GM12878 (cell line): Measurements from ENCODE around the gene GPC3. TPM values are rescaled to one million over a fixed set of nuclear protein-coding genes. Genes with fewer than 3 reads are reported as not detected.

Experiments
- ATAC-seq: fragments of 200-7000 bp; cut with Tn5 transposase; 3 replicates; pipeline ENCODE4 v1.9.1; 2020; ENCODE audit warnings: mild to moderate bottlenecking, moderate library complexity
- BruUV-seq: library from RNA; stranded (reverse); fragments of 400-500 nt; replicated peaks from 2 replicates; lab custom pipeline; 2021; lab: Mats Ljungman, UMichigan
- CTCF ChIA-PET: fragments of 300-600 bp; sonication (Branson Sonifier 250); formaldehyde crosslinking; extraction: SDS; loops from one replicate; lab custom pipeline; 2021; ENCODE audit warnings: inconsistent platforms; lab: Yijun Ruan, JAX
- POLR2A ChIA-PET: fragments of 350-600 bp; formaldehyde crosslinking; extraction: SDS; loops from one replicate; lab custom pipeline; 2021; ENCODE audit warnings: inconsistent platforms; lab: Charles Lee
- RAD21 ChIA-PET: fragments of 300-600 bp; sonication (Branson Sonifier 250); formaldehyde crosslinking; loops from one replicate; lab custom pipeline; 2023; ENCODE audit warnings: antibody characterized with exemption; ENCODE audit not compliant: unreplicated experiment; lab: Charles Lee
- SMC1A ChIA-PET: fragments of 300-600 bp; sonication (Branson Sonifier 250); formaldehyde crosslinking; loops from one replicate; lab custom pipeline; 2023; ENCODE audit not compliant: unreplicated experiment, uncharacterized antibody; lab: Charles Lee
- DNase-seq: peaks from one replicate; pipeline ENCODE4 v3.0.0-alpha.2; 2011; ENCODE audit warnings: low read depth, low spot score
- FAIRE-seq: peaks from 3 replicates; lab custom pipeline; 2011; peaks lifted over from hg19 to GRCh38; lab: Jason Lieb, UNC
- H2AFZ ChIP-seq: 2 replicates; pipeline ENCODE4 v1.6.0; 2011; ENCODE audit warnings: low read depth, low read length, control low read depth; ENCODE audit not compliant: control insufficient read depth
- H3K27ac ChIP-seq: 2 replicates; pipeline ENCODE4 v1.5.1; 2011; ENCODE audit warnings: control low read depth; ENCODE audit not compliant: control insufficient read depth, insufficient read depth
- H3K27me3 ChIP-seq, 2 experiments: replicated peaks in 1 of 2; 2 replicates each; pipeline versions ENCODE4 v1.6.0 to v1.6.1; 2011; ENCODE audit warnings: low read length in 1 of 2; ENCODE audit not compliant: control insufficient read depth in 2 of 2, insufficient read depth in 2 of 2
- H3K36me3 ChIP-seq, 2 experiments: 2 replicates each; pipeline ENCODE4 v1.5.1; 2011; ENCODE audit warnings: low read length in 1 of 2; ENCODE audit not compliant: control insufficient read depth in 2 of 2, insufficient read depth in 2 of 2
- H3K4me1 ChIP-seq: 2 replicates; pipeline ENCODE4 v1.6.1; 2011; ENCODE audit warnings: mild to moderate bottlenecking, low read length, moderate library complexity, mixed read lengths; ENCODE audit not compliant: control insufficient read depth, insufficient read depth
- H3K4me2 ChIP-seq: 2 replicates; pipeline ENCODE4 v1.6.0; 2011; ENCODE audit warnings: control low read depth; ENCODE audit not compliant: control insufficient read depth, insufficient read depth
- H3K4me3 ChIP-seq: fragments of 200-600 bp; sonication (generic); 2 replicates; pipeline ENCODE4 v1.5.1; 2016
- H3K79me2 ChIP-seq: 2 replicates; pipeline ENCODE4 v1.6.0; 2011; ENCODE audit warnings: low read length; ENCODE audit not compliant: control insufficient read depth, insufficient read depth
- H3K9ac ChIP-seq: 2 replicates; pipeline ENCODE4 v1.8.0; 2011; ENCODE audit warnings: low read length, control low read depth, mixed read lengths; ENCODE audit not compliant: control insufficient read depth, insufficient read depth
- H3K9me3 ChIP-seq: replicated peaks from 3 replicates; pipeline ENCODE4 v1.5.1; 2011; ENCODE audit warnings: mild to moderate bottlenecking, low read length; ENCODE audit not compliant: control insufficient read depth, insufficient read depth
- H4K20me1 ChIP-seq: 2 replicates; pipeline ENCODE4 v1.6.0; 2011; ENCODE audit not compliant: control insufficient read depth, insufficient read depth
- CHD4 ChIP-seq: fragments of 200-600 bp; sonication (generic); IDR thresholded peaks from 2 replicates; pipeline ENCODE4 v1.6.1; 2016; ENCODE audit warnings: mild to moderate bottlenecking
- CREM ChIP-seq: IDR thresholded peaks from 2 replicates; pipeline ENCODE4 v1.6.1; 2014; ENCODE audit warnings: antibody characterized with exemption, low read depth
- E4F1 ChIP-seq: fragments of 450-650 bp; IDR thresholded peaks from 2 replicates; pipeline ENCODE4 v1.6.1; 2018; ENCODE audit warnings: borderline replicate concordance, mild to moderate bottlenecking; ENCODE audit not compliant: partially characterized antibody
- FOXK2 ChIP-seq: fragments of 450-650 bp; IDR thresholded peaks from 2 replicates; pipeline ENCODE4 v1.6.1; 2017; ENCODE audit warnings: mild to moderate bottlenecking, moderate library complexity
- GABPA ChIP-seq: IDR thresholded peaks from 2 replicates; pipeline ENCODE4 v1.6.1; 2014; ENCODE audit warnings: antibody characterized with exemption, low read depth, mild to moderate bottlenecking, inconsistent platforms
- GATAD2B ChIP-seq: fragments of 450-650 bp; conservative IDR thresholded peaks from 2 replicates; pipeline ENCODE4 v1.6.1; 2017; ENCODE audit warnings: low read depth, mild to moderate bottlenecking, moderate library complexity
- HCFC1 ChIP-seq: fragments of 150-350 bp; IDR thresholded peaks from 2 replicates; pipeline ENCODE4 v1.6.1; 2014; ENCODE audit warnings: low read length
- IKZF1 ChIP-seq: fragments of 450-650 bp; conservative IDR thresholded peaks from 2 replicates; pipeline ENCODE4 v1.6.1; 2017; ENCODE audit warnings: antibody characterized with exemption, mild to moderate bottlenecking
- MTA2 ChIP-seq: fragments of 450-650 bp; IDR thresholded peaks from 2 replicates; pipeline ENCODE4 v1.6.1; 2016; ENCODE audit warnings: low read depth, mild to moderate bottlenecking, moderate library complexity
- PKNOX1 ChIP-seq: fragments of 450-650 bp; IDR thresholded peaks from 2 replicates; pipeline ENCODE4 v1.6.1; 2016; ENCODE audit warnings: mild to moderate bottlenecking
- RAD21 ChIP-seq: IDR thresholded peaks from 2 replicates; pipeline ENCODE4 v1.6.1; 2011; ENCODE audit warnings: mild to moderate bottlenecking, low read depth, low read length, moderate library complexity; ENCODE audit not compliant: insufficient read depth
- RBBP5 ChIP-seq: fragments of 200-600 bp; sonication (generic); conservative IDR thresholded peaks from 2 replicates; pipeline ENCODE4 v1.6.1; 2016
- RFX5 ChIP-seq: IDR thresholded peaks from 2 replicates; pipeline ENCODE4 v1.6.1; 2011; ENCODE audit warnings: low read depth, low read length, improper control_type of control experiment
- RUNX3 ChIP-seq: IDR thresholded peaks from 2 replicates; pipeline ENCODE4 v1.6.1; 2012; ENCODE audit warnings: low read length, inconsistent platforms
- SREBF1 ChIP-seq: IDR thresholded peaks from 2 replicates; pipeline ENCODE4 v1.6.1; 2012; ENCODE audit warnings: mild to moderate bottlenecking, low read length
- SRF ChIP-seq, 2 experiments: IDR thresholded peaks; 2 replicates each; pipeline ENCODE4 v1.6.1; 2011; ENCODE audit warnings: low read depth in 2 of 2, low read length in 2 of 2, mild to moderate bottlenecking in 1 of 2, moderate library complexity in 1 of 2
- TARDBP ChIP-seq: IDR thresholded peaks from 2 replicates; pipeline ENCODE4 v1.6.1; 2016; ENCODE audit warnings: borderline replicate concordance
- WGBS: methylation state at CpG from one replicate; pipeline ENCODE4 v1.1.6; 2016; ENCODE audit warnings: low lambda C conversion rate; ENCODE audit not compliant: insufficient replicate concordance, insufficient coverage; ENCODE audit errors: missing lambda C conversion rate; 5-methylcytosine and 5-hydroxymethylcytosine counted together
- in situ Hi-C: fragments of 300-500 bp; cut with MboI; formaldehyde crosslinking; loops from 9 replicates; pipeline ENCODE4 v1.14.3; 2018; ENCODE audit warnings: mixed read lengths
- intact Hi-C: fragments of 100-400 bp; cut with micrococcal nuclease; formaldehyde crosslinking; loops from one replicate; pipeline ENCODE4 v1.14.2; 2022; ENCODE audit not compliant: unreplicated experiment
- polyA plus RNA-seq, 11 experiments: library from polyadenylated mRNA; depleted of rRNA in 4 of 11; unstranded in 6 of 11; stranded (reverse) in 5 of 11; fragments of >200 nt; fragmentation: Nextera tagmentation in 4 of 11; fragmentation: Illumina TruSeq in 1 of 11; extraction: Ambion mirVana in 4 of 11; extraction: Trizol in 1 of 11; gene quantifications; 1 replicate in 1 of 11; 2 replicates in 10 of 11; pipeline versions ENCODE4 v1.2.1 to v1.2.3, GENCODE V29; 2011 to 2016; ENCODE audit warnings: inconsistent platforms in 2 of 11, missing spikeins in 2 of 11, low read depth in 1 of 11
- total RNA-seq, 4 experiments: library from RNA; depleted of rRNA in 3 of 4; stranded (reverse); fragments of >200 nt in 3 of 4; fragmentation: Illumina TruSeq in 1 of 4; extraction: Trizol in 1 of 4; gene quantifications; 2 replicates each; pipeline versions ENCODE4 v1.2.1 to v1.2.3, GENCODE V29; 2013 to 2021
- TF ChIP-seq, protein P1 (sequence below): fragments of 450-650 bp; IDR thresholded peaks from 2 replicates; pipeline ENCODE4 v1.6.1; 2017; ENCODE audit warnings: borderline replicate concordance

GPC3 gene
- total and polyA plus RNA-seq, 10 of the 15 experiments (the other 5 are each of a cell fraction or from before 2014, with no cell fraction given), result 0.09 to 0.82 TPM; not detected in 8

- TF ChIP-seq IKZF1 (no peak), MTA2 (no peak), RUNX3 (no peak), GATAD2B (no peak), TARDBP (no peak), FOXK2 (no peak)
Measured at GRCh38 chrX:133983256-133983973, 2.0 kb downstream of the GPC3 start (continued).

DNA sequence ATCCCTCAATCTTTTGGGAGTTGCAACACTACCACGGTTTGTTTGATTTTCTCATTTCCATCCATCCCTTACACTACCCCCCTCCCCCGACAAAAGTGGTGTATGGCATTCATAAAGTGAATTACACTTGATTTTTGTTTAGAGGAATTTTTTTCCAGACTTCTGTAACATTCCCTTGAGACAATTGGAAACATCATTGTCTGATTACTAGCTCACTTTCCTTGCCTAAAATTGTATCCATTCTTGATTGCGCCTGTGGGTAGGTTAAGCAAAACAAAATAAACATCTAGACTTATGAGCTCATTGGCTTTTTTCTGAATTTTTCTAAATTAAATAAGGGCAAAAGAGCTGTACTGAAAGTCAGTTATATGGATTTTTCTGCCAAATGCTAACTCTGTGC lies 3.5 kb downstream of the GPC3 start:
- RAD21 ChIA-PET, result no interaction called here
- H3K27me3 ChIP-seq, result no peaks in the 10 kb centered on the region; a peak in 1 of 4 replicates
- no peak overlapping the region for H3K4me2 ChIP-seq
- intact Hi-C loops (no loop called here), in situ Hi-C loops (no loop called here)
- no peaks in the 10 kb centered on the region; the same call in 2 of the 3 replicates for H3K9me3 ChIP-seq
- BruUV-seq, result no TSS peak
- no peaks in the 10 kb centered on the region for H3K79me2 ChIP-seq
- H3K4me1 ChIP-seq, result no peaks in the 10 kb centered on the region
- ATAC-seq, result no peak
- H4K20me1 ChIP-seq, result no peaks in the 10 kb centered on the region
- no peak for FAIRE-seq
- TF ChIP-seq E4F1, result no peak
- no peak for TF ChIP-seq RAD21
- TF ChIP-seq GABPA, result no peak
- TF ChIP-seq, protein P1, sequence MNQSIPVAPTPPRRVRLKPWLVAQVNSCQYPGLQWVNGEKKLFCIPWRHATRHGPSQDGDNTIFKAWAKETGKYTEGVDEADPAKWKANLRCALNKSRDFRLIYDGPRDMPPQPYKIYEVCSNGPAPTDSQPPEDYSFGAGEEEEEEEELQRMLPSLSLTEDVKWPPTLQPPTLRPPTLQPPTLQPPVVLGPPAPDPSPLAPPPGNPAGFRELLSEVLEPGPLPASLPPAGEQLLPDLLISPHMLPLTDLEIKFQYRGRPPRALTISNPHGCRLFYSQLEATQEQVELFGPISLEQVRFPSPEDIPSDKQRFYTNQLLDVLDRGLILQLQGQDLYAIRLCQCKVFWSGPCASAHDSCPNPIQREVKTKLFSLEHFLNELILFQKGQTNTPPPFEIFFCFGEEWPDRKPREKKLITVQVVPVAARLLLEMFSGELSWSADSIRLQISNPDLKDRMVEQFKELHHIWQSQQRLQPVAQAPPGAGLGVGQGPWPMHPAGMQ, result no peak
- TF ChIP-seq CREM, result no peak
- TF ChIP-seq RBBP5, result no peak
- TF ChIP-seq SRF (IDR thresholded peaks at IDR 0.05; ENCODE audit: low read depth in 2 of 2, low read length in 2 of 2), result no peak
- no peak for TF ChIP-seq RFX5
- TF ChIP-seq SREBF1, result no peak
- TF ChIP-seq IKZF1, result no peak
- TF ChIP-seq PKNOX1, result no peak
- TF ChIP-seq CHD4, result no peak
- no peak for TF ChIP-seq HCFC1
- no peak overlapping the region for H3K4me3 ChIP-seq
- no peak overlapping the region for H3K27ac ChIP-seq
- no peaks in the 10 kb centered on the region for H3K36me3 ChIP-seq
- 0% methylated on average over 3 of the region's 3 CpGs for WGBS
- no peak overlapping the region for H3K9ac ChIP-seq
- POLR2A ChIA-PET, result no interaction called here
- SMC1A ChIA-PET, result no interaction called here
- DNase-seq, result no peak
- no peak overlapping the region for H2AFZ ChIP-seq
- CTCF ChIA-PET, result interaction anchor here (0.8 kb wide), 1 partner anchor 11 kb away, joined by 4 read pairs; no protein-coding TSS in a partner anchor
